NCI-H146 treated with DMSO at 0.1 percent for 48 hours (cell line): ENCODE results near the gene SLC13A2.
A peak's percentile ranks its signal among the peaks of the same experiment; 100 is the strongest.

ENCODE experiments used
- DNase-seq: peaks from one replicate; lab custom pipeline; 2025; ENCODE audit not compliant: unreplicated experiment; lab: John Stamatoyannopoulos, UW

SLC13A2 gene

GRCh38 chr17:28492352-28493310 is 19.2 kb downstream of the SLC13A2 start:
- no peak for DNase-seq

- DNase-seq, result no peak
Observed at GRCh38 chr17:28493460-28493859, 20.0 kb downstream of the SLC13A2 start.

- peak; percentile 46 for DNase-seq
Observed at GRCh38 chr17:28494445-28495188, 21.2 kb downstream of the SLC13A2 start.

GRCh38 chr17:28495635-28496034 is 22.2 kb downstream of the SLC13A2 start:
- no peak for DNase-seq

- DNase-seq, result no peak
Observed at GRCh38 chr17:28497931-28498330, 24.5 kb downstream of the SLC13A2 start.

- DNase-seq, result no peak
Observed at GRCh38 chr17:28498652-28499363, 25.4 kb downstream of the SLC13A2 start.

GRCh38 chr17:28499364-28499664 is 25.9 kb downstream of the SLC13A2 start:
- peak; percentile 63 for DNase-seq

- DNase-seq, result no peak
Observed at GRCh38 chr17:28499684-28500357, 26.4 kb downstream of the SLC13A2 start.

- DNase-seq, result no peak
Observed at GRCh38 chr17:28500712-28501379, 27.4 kb downstream of the SLC13A2 start.

- DNase-seq, result no peak
Observed at GRCh38 chr17:28501421-28502284, 28.2 kb downstream of the SLC13A2 start.

GRCh38 chr17:28503420-28503819 is 30.0 kb downstream of the SLC13A2 start:
- DNase-seq, result no peak

- DNase-seq, result no peak
Observed at GRCh38 chr17:28505986-28506665, 32.7 kb downstream of the SLC13A2 start, which contains the start of gene FOXN1. Gene FOXN1 (plus strand): TSS chr17:28506348. CDS start chr17:28523970, 17,622 bp downstream.

GRCh38 chr17:28506763-28507487 is 33.5 kb downstream of the SLC13A2 start:
- no peak for DNase-seq

- DNase-seq, result no peak
Observed at GRCh38 chr17:28507567-28508203, 34.2 kb downstream of the SLC13A2 start.

GRCh38 chr17:28508211-28508724 is 34.8 kb downstream of the SLC13A2 start:
- no peak for DNase-seq

GRCh38 chr17:28509789-28510188 is 36.3 kb downstream of the SLC13A2 start:
- no peak for DNase-seq

- no peak for DNase-seq
Observed at GRCh38 chr17:28511858-28512461, 38.5 kb downstream of the SLC13A2 start.
